Measurements from ENCODE around the gene POU6F1.

GRCh38 chr12:51150777-51151176, 67.1 kb downstream of the POU6F1 start:
- TF ChIP-seq, protein P1, sequence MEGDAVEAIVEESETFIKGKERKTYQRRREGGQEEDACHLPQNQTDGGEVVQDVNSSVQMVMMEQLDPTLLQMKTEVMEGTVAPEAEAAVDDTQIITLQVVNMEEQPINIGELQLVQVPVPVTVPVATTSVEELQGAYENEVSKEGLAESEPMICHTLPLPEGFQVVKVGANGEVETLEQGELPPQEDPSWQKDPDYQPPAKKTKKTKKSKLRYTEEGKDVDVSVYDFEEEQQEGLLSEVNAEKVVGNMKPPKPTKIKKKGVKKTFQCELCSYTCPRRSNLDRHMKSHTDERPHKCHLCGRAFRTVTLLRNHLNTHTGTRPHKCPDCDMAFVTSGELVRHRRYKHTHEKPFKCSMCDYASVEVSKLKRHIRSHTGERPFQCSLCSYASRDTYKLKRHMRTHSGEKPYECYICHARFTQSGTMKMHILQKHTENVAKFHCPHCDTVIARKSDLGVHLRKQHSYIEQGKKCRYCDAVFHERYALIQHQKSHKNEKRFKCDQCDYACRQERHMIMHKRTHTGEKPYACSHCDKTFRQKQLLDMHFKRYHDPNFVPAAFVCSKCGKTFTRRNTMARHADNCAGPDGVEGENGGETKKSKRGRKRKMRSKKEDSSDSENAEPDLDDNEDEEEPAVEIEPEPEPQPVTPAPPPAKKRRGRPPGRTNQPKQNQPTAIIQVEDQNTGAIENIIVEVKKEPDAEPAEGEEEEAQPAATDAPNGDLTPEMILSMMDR (conservative IDR thresholded peaks at IDR 0.05; ENCODE audit: low read length): no peak
- no peak for TF ChIP-seq EZH2phosphoT487 (IDR thresholded peaks at IDR 0.05; ENCODE audit: borderline replicate concordance, low read depth, low read length)
